ENCODE data around the gene DHX57. TPM values are rescaled to one million over a fixed set of nuclear protein-coding genes. Genes with fewer than 3 reads are reported as not detected.

DHX57 gene
- total RNA-seq, 1 experiment from 2014 or later = 27.5 TPM

GRCh38 chr2:38835015-38835601 lies 40.6 kb downstream of the DHX57 start:
- no peak overlapping the region for H3K4ac ChIP-seq (ENCODE audit: low read depth, low read length)
- H3K23me2 ChIP-seq (ENCODE audit: insufficient read length, low read depth, low read length, poor library complexity, severe bottlenecking) = no peaks in the 10 kb centered on the region
- H3K27ac ChIP-seq (ENCODE audit: insufficient read length, low read depth, low read length) = no peak overlapping the region
- no peak overlapping the region for H2AK5ac ChIP-seq (ENCODE audit: insufficient read length, low read length)
- H3K27me3 ChIP-seq (ENCODE audit: insufficient read depth, low read length) = no peaks in the 10 kb centered on the region
- no peaks in the 10 kb centered on the region for H3K9me3 ChIP-seq (ENCODE audit: control insufficient read depth, low read depth, low read length)
- Mint-ChIP-seq H3K36me3 (ENCODE audit: insufficient read depth in 1 of 3, low read depth in 3 of 3) (peaks cover 5 to 44% (median 18%) of the 10 kb centered on the region in 3 experiments; a peak in 6 of 7 replicates), H3K27ac (no peak overlapping the region), H3K4me3 (no peak overlapping the region), H3K27me3 (ENCODE audit: low read depth) (no peaks in the 10 kb centered on the region), H3K9me3 (no peaks in the 10 kb centered on the region), H3K4me1 (no peaks in the 10 kb centered on the region)
- H3K9ac ChIP-seq (ENCODE audit: extremely low read depth, insufficient read length, low read length) = no peak overlapping the region
- no peak overlapping the region for H2BK20ac ChIP-seq (ENCODE audit: low read depth, low read length, poor library complexity, severe bottlenecking)
- DNase-seq = no peak
- no peaks in the 10 kb centered on the region for H4K20me1 ChIP-seq (ENCODE audit: control insufficient read depth, insufficient read depth, insufficient read length)
- no peaks in the 10 kb centered on the region for H3K79me2 ChIP-seq (ENCODE audit: insufficient read depth, low read length)
- H3K18ac ChIP-seq (ENCODE audit: insufficient read length, low read depth, low read length) = no peak overlapping the region
- no peak overlapping the region for H3K4me2 ChIP-seq (ENCODE audit: insufficient read depth, insufficient read length, low read length)
- H4K5ac ChIP-seq (ENCODE audit: insufficient read length, low read depth, low read length) = no peak overlapping the region
- H3K14ac ChIP-seq (ENCODE audit: insufficient read depth, low read length) = no peak overlapping the region
- no peak overlapping the region for H2BK120ac ChIP-seq (ENCODE audit: low read depth, low read length, poor library complexity, severe bottlenecking)
- no peak overlapping the region for H4K8ac ChIP-seq (replicated peaks; ENCODE audit: insufficient read length, low read depth, low read length)
- H2AFZ ChIP-seq (ENCODE audit: low read length) = no peak overlapping the region
- no peaks in the 10 kb centered on the region for H3K4me1 ChIP-seq (ENCODE audit: insufficient read depth, low read length)
- no peak overlapping the region for H3K23ac ChIP-seq (ENCODE audit: insufficient read length, low read depth, low read length)
- WGBS (ENCODE audit: extremely low coverage, insufficient read length, low lambda C conversion rate) = no CpG with 5 or more reads among the region's 1 CpG
- H2BK15ac ChIP-seq (ENCODE audit: low read depth, low read length) = no peak overlapping the region
- no peak overlapping the region for H3T11ph ChIP-seq (ENCODE audit: low read length)
- no peak overlapping the region for H3K56ac ChIP-seq (ENCODE audit: insufficient read length, low read depth, low read length)
- H4K91ac ChIP-seq (ENCODE audit: insufficient read length, low read depth, low read length) = no peak overlapping the region
- TF ChIP-seq CTCF (conservative IDR thresholded peaks at IDR 0.05) = peak; percentile 69
- H2BK5ac ChIP-seq (ENCODE audit: insufficient read length, low read length) = no peak overlapping the region
- H3K79me1 ChIP-seq (ENCODE audit: insufficient read depth, low read depth, low read length, poor library complexity, severe bottlenecking) = no peaks in the 10 kb centered on the region
- no peak overlapping the region for H2BK12ac ChIP-seq (ENCODE audit: insufficient read length, low read depth, low read length)

Data from H9 (cell line).